Left cardiac atrium (tissue), 4 donors: Measurements from ENCODE around the gene CDH13. TPM values are rescaled to one million over a fixed set of nuclear protein-coding genes. Genes with fewer than 3 reads are reported as not detected.
A peak's percentile ranks its signal among the peaks of the same experiment; 100 is the strongest.

ENCODE experiments used
- ATAC-seq, 2 donors: fragments of 200-7000 bp; cut with Tn5 transposase; one replicate each; pipeline ENCODE4 v1.9.1; 2020; ENCODE audit warnings: mild to moderate bottlenecking in 2 of 2, moderate library complexity in 2 of 2
- DNase-seq: peaks from one replicate; pipeline ENCODE4 v3.0.0-alpha.2; 2020
- intact Hi-C, 2 donors: fragments of 100-400 bp; cut with DNase I; formaldehyde crosslinking; loops; one replicate each; pipeline versions ENCODE4 v1.14.1 to v1.15.1; 2022 to 2023
- total RNA-seq, 2 donors: library from RNA; stranded (reverse); fragmentation: NEBNext Ultra II Directional; extraction: Animal tissue kit (Norgen Biotek cat#: 25700); gene quantifications; one replicate each; pipeline ENCODE4 v1.2.1, GENCODE V29; 2021
- donor health status: DM: no; HTN: yes; CAD: no.
- donor health status: DM: no; HTN: yes; CAD: no; lungs with severe emphysema.
- donor health status: DM: yes; HTN: yes; CAD: no.
- donor health status: Dilated cardiomyopathy.

Gene CDH13
- total RNA-seq, 2 donors from 2014 or later = 68.6 to 100 TPM

- intact Hi-C loops = no loop called here
- DNase-seq (no peak), ATAC-seq (peak; percentile 45 to 73)
Observed at GRCh38 chr16:82852388-82853008, 225.7 kb downstream of the CDH13 start.

- DNase-seq (no peak), ATAC-seq (no peak)
- intact Hi-C loops = no loop called here
Observed at GRCh38 chr16:82855471-82855870, 228.7 kb downstream of the CDH13 start.

GRCh38 chr16:82857693-82858365 is 231.1 kb downstream of the CDH13 start:
- DNase-seq (no peak), ATAC-seq (no peak)
- intact Hi-C loops = no loop called here

- intact Hi-C loops = no loop called here
- no peak for DNase-seq
Observed at GRCh38 chr16:82859662-82860061, 232.9 kb downstream of the CDH13 start.

GRCh38 chr16:82860071-82860470 is 233.3 kb downstream of the CDH13 start:
- DNase-seq = no peak
- intact Hi-C loops = no loop called here
- ATAC-seq = no peak

More at GRCh38 chr16:82859662-82860061, 232.9 kb downstream of the CDH13 start:
- ATAC-seq = no peak

- ATAC-seq (no peak), DNase-seq (no peak)
- intact Hi-C loops = no loop called here
Observed at GRCh38 chr16:82862057-82862456, 235.3 kb downstream of the CDH13 start.

- intact Hi-C loops = no loop called here
- DNase-seq (no peak), ATAC-seq (no peak)
Observed at GRCh38 chr16:82864332-82865040, 237.7 kb downstream of the CDH13 start.

- intact Hi-C loops = no loop called here
- DNase-seq = no peak
- no peak for ATAC-seq
Observed at GRCh38 chr16:82865412-82865811, 238.6 kb downstream of the CDH13 start.

- ATAC-seq (no peak), DNase-seq (no peak)
- intact Hi-C loops = no loop called here
Observed at GRCh38 chr16:82867485-82867884, 240.7 kb downstream of the CDH13 start.

GRCh38 chr16:82874271-82874670 is 247.5 kb downstream of the CDH13 start:
- ATAC-seq (peak in 1 of 2 donors; percentile 70), DNase-seq (no peak)
- intact Hi-C loops = no loop called here

- intact Hi-C loops = no loop called here
- no peak for DNase-seq
- no peak for ATAC-seq
Observed at GRCh38 chr16:82874672-82875071, 247.9 kb downstream of the CDH13 start.

- ATAC-seq = no peak
- no peak for DNase-seq
- intact Hi-C loops = no loop called here
Observed at GRCh38 chr16:82876951-82877350, 250.2 kb downstream of the CDH13 start.

- intact Hi-C loops = no loop called here
- ATAC-seq = no peak
- no peak for DNase-seq
Observed at GRCh38 chr16:82878466-82878865, 251.7 kb downstream of the CDH13 start.

GRCh38 chr16:82880346-82880745 is 253.6 kb downstream of the CDH13 start:
- DNase-seq = no peak
- ATAC-seq = no peak
- intact Hi-C loops = no loop called here

GRCh38 chr16:82881516-82881915 is 254.7 kb downstream of the CDH13 start:
- no peak for DNase-seq
- ATAC-seq = no peak
- intact Hi-C loops = no loop called here

GRCh38 chr16:82882226-82882625 is 255.5 kb downstream of the CDH13 start:
- intact Hi-C loops = no loop called here

GRCh38 chr16:82882982-82883835 is 256.4 kb downstream of the CDH13 start:
- intact Hi-C loops = no loop called here
- ATAC-seq = no peak
- no peak for DNase-seq

More at GRCh38 chr16:82882226-82882625, 255.5 kb downstream of the CDH13 start:
- DNase-seq (peak; percentile 41), ATAC-seq (peak; percentile 38 to 48)

- intact Hi-C loops = no loop called here
- ATAC-seq = no peak
- DNase-seq = no peak
Observed at GRCh38 chr16:82884320-82884898, 257.6 kb downstream of the CDH13 start.

- DNase-seq (no peak), ATAC-seq (no peak)
- intact Hi-C loops = no loop called here
Observed at GRCh38 chr16:82886146-82886545, 259.4 kb downstream of the CDH13 start.
